OCI-LY1 (cell line): ENCODE measurements around the gene PICK1.

Experiments
- EZH2 ChIP-seq: fragments of 200-600 bp; sonication (generic), shearing (Covaris generic); IDR thresholded peaks from 2 replicates; pipeline ENCODE4 v1.8.0; 2017; ENCODE audit warnings: borderline replicate concordance, mixed run types, mild to moderate bottlenecking, antibody characterized with exemption, low read length, moderate library complexity, mixed read lengths
- TF ChIP-seq, protein P1 (sequence below): fragments of 200-600 bp; sonication (generic), shearing (Covaris generic); IDR thresholded peaks from 2 replicates; pipeline ENCODE4 v1.5.1; 2017; ENCODE audit warnings: mild to moderate bottlenecking, antibody characterized with exemption, low read length, moderate library complexity, mixed read lengths

DNA sequence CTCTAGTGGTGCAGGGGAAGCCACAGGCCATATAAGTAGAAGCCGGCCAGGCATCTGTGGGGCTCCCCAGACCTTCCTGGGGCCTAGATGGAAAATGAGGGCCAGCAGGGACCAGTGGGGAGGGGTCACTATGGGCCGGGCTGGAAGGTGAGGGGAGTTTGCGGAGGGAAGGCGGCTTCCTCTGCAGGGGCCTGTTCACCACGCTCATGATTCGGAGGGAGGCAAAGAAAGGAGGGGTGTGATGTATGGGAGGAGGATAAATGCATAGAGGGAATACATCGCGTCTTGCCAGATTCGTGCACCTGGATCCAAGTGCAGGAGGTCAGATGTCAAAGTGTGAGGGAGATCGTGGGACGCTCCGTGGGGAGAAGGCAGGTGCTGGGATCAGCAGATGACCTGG, 19.9 kb downstream of the PICK1 start:
- TF ChIP-seq, protein P1, sequence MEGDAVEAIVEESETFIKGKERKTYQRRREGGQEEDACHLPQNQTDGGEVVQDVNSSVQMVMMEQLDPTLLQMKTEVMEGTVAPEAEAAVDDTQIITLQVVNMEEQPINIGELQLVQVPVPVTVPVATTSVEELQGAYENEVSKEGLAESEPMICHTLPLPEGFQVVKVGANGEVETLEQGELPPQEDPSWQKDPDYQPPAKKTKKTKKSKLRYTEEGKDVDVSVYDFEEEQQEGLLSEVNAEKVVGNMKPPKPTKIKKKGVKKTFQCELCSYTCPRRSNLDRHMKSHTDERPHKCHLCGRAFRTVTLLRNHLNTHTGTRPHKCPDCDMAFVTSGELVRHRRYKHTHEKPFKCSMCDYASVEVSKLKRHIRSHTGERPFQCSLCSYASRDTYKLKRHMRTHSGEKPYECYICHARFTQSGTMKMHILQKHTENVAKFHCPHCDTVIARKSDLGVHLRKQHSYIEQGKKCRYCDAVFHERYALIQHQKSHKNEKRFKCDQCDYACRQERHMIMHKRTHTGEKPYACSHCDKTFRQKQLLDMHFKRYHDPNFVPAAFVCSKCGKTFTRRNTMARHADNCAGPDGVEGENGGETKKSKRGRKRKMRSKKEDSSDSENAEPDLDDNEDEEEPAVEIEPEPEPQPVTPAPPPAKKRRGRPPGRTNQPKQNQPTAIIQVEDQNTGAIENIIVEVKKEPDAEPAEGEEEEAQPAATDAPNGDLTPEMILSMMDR = no peak
- no peak for TF ChIP-seq EZH2
